ENCODE results near the gene AK2.
"Not testable (repeated sequence)": the region's sequence is repeated elsewhere in the genome, so short reads cannot be mapped to it uniquely, and the experiment has no call there.

The AK2 gene

DNA sequence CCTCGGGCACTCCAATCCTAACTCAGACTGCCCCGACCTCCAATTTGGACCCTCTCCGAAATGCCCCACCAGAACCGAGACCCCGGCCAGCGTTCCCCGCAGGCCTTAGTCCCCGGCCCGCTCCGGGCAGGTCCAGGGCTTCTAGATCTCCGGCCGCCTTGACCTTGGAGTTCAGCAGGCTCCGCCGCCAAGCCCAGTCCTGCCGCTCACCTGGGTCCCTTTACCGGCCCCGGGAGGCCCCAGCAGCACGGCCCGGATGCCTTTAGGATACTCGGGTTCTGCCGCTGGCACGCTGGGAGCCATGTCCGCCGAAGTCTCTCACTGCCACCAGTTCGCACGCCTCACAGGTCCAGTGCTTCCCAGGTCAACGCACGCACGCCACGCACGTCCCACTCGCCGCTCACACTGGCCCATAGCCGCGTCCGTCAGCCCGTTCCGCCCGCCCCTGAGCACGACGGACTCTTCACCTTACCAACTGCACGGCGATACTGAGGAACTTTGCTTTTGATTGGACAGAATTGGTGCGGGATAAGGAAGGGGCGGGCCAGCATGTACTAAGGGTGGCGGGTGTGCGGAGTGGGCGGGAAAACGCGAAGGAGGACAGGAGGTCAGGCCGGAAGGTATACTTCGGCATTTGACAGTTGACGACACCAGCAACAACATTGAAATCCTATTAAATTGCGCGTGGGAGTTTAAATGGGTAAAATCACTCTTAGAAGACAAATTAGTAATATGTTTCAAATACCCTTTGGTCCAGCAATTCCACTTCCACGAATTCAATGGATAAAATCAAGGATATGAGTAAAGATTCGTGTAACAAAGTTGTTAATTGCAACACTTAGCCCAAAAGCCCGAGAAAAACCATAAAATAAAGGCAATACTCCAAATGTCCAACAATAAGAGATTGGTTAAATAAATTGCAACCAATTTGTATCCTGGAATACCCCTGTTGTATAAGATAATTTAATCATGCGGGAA is at the start of gene AK2:
Gene AK2 (minus strand): TSS at position 358 of the 978 bp plus-strand sequence. CDS start 55 bp downstream, at position 303.
- peak; percentile 97 to 99 for DNase-seq

- peak; percentile 74 to 76 for DNase-seq
Observed at GRCh38 chr1:33086384-33086850, 49.7 kb upstream of the AK2 start.

GRCh38 chr1:33085332-33085731 is 48.6 kb upstream of the AK2 start:
- no peak for DNase-seq

DNA sequence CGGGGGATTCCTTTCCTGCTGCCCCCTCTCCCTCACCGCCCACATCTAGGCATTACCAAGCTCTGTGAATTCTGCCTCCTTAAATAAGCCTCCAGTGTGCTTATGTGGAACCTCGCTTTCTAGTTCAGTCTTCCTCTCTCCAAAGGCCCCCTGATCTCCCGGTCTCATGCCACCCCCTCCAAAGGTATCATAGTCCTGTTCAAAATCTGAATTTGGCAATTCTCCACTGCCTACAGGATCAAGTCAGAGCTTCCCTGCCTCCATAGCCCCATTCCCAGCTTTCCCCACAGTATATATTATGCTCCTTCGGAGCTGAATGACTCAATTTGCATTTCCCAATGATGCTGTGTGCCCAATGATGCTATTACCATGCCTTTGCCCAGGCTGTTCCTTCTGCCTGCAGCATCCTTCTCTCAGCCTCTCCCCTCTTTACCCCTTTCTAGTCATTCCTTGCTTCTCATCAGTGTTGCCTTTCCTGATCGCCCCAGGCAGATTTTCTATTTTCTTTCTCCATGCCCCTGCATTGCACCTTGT is 46.0 kb upstream of the AK2 start:
- DNase-seq: no peak

- no peak for DNase-seq
Observed at GRCh38 chr1:33081554-33082305, 45.0 kb upstream of the AK2 start.

- peak; percentile 96 for DNase-seq
Observed at GRCh38 chr1:33080885-33081553, 44.3 kb upstream of the AK2 start, which contains the start of gene AZIN2. Gene AZIN2 (plus strand): TSS chr1:33081153. CDS start chr1:33082250, 1,097 bp downstream.

DNA sequence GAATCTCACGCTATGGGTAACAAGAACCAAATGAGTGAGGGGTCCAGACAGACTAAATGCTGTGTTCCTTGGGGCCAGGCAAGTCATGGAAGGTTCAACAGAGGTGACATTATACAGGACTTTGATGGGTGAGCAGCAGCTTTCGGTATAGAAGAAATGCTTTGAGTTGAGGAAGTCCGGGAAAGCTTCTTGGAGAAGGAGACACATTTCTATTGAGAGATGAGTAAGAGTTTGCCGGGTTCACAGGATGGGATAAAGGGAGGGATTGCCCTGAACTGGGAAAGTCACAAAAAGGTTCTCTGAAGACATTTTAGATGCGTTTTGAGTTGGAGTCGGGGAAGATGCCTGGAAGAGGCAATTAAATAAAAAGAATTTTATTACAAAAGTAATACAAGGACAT is 43.7 kb upstream of the AK2 start:
- DNase-seq: no peak

DNA sequence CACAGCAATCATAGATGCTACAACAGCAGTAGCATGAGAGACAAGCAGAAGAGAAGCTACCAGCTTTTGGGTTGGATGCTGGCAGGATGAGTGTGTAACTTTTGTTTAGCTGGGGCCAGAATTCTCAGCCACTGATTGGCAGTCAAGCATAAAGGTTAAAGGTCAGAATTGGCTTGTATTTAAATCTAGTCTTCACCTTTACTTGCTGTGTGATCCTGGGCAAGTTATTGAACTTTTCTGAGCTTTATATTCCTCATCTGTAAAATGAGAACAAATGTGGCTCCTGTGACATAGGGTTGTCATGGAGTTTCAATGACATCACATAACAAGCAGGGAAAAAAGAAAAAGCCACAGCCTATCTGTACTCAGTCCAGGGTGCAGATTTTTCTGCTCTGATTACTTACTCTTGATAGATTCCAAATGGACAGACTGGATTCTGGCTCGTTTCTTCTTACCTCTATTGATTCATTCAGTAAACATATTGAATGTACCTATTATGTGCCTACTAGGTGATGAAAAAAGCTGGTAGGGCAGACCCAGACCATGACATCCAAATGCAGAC is 41.4 kb upstream of the AK2 start:
- peak in 1 of 2 donors; percentile 18 for DNase-seq

DNA sequence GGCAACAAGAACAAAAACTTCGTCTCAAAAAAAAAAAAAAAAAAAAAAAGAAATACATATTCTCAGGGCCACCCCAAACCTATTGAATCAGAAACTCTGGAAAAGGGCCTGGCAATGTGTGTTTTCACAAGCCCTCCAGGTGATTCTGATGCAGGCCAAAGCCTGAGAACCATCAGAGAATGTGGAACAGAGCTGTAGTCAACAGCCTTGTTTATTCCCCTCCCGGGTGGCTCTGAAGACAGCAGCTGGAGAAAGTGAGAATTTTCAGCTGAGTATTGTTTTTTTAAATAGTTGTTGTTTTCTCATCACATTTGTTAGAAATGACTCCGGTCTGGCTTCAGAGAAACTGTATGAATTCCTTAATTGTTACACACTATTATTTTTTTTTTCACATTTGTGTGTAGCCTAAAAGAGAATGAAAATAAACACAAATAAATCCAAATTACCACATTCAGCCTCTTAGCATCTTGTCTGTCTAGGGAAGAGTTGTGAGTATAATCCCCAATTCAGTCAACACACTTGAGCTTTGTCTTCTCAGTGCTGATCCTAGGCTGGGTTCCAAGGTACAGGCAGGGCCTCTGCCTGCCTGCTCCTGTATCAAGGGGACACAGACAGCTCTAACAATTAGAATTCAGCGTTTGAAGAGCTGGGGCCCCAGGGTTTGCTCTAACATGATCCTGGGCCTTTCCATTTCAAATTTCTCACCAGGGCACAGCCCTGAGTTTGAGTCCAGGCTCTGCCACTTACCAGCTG is 37.7 kb upstream of the AK2 start:
- peak; percentile 77 to 97 for DNase-seq

DNA sequence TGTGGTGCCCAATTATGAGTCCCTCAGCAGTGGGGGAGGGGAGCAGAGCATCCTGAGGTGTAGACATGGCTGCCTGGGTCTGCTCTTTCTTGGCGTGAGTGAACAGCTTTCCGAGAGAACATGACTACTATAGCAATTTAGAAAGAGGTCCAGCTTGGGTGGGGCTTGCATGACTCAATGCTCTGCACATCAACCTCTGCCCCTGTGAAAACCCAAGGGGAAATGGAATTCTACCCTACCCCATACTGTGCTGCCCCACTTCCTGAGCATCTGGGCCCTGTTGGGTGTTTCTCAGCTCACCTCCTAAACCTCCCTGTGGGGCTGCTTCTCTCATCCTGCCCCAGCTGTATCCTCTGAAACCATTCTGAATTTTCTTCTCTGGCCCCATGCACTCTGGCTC is 36.0 kb upstream of the AK2 start:
- no peak for DNase-seq

GRCh38 chr1:33070628-33071027 is 33.9 kb upstream of the AK2 start:
- DNase-seq: no peak

DNA sequence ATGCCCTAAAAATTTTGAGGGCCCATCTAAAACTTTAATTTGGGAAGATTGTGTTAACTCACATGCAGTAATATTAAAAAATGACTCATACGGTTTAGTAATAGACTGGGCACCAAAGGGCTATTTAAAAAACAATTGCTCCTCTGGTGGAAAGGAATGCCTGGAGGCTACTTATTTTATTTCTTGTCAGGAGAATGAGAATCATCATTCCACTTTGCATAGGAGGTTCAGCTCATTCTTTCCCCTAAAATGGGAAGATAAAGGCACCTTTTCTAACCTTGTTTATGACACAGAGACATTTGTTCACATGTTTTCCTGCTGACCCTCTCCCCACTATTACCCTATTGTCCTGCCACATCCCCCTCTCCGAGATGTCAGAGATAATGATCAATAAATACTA is 31.4 kb upstream of the AK2 start:
- not testable (repeated sequence) for DNase-seq

DNA sequence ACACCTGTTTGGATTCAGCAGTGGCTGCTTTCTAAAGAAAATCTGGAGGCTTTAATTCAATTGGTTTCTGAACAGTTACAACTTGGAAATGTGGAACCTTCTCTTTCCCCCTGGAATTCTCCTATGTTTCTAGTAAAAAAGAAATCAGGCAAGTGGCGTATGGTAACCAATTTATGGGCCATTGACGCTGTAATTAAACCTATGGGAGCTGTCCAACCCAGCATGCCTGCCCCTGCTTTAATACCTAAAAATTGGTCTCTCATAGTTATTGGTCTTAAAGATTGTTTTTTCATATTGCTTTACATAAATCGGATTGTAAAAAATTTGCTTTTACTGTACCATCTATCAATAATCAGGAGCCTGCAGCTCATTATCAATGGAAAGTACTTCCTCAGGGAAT is 29.8 kb upstream of the AK2 start:
- not testable (repeated sequence) for DNase-seq

DNA sequence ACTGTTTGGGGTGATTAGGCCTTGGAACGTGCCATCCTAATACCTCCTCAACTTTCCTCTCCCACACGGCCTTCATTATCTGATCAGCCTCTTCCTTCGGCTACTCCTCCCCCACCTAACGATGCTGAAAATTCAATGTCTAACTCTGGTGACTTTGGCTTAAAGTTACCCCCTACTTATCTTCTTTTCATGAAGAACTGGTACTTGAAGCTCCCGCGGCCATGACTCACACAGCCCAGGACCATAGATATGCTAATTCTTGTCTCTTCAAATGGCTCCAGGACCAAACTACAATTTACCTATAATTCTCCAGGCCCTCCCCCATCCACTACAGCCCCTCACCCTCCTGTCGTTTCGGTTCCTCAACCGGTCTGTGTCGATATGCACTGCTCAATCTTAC is 28.6 kb upstream of the AK2 start:
- no peak for DNase-seq

DNA sequence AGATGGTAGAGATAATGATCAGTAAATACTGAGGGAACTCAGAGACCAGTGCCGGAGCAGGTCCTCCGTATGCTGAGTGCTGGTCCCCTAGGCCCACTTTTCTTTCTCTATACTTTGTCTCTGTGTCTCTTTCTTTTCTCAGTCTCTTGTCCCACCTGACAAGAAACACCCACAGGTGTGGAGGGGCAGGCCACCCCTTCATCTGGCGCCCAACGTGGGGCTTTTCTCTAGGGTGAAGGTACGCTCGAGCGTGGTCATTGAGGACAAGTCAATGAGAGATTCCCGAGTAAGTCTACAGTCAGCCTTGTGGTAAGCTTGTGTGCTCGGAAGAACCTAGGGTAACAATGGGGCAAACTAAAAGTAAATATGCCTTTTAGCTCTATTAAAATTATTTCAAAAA is 27.6 kb upstream of the AK2 start:
- DNase-seq: not testable (repeated sequence)

GRCh38 chr1:33061834-33062233 is 25.2 kb upstream of the AK2 start:
- no peak for DNase-seq

GRCh38 chr1:33060579-33061083 is 23.9 kb upstream of the AK2 start:
- DNase-seq: peak; percentile 56 to 69

DNA sequence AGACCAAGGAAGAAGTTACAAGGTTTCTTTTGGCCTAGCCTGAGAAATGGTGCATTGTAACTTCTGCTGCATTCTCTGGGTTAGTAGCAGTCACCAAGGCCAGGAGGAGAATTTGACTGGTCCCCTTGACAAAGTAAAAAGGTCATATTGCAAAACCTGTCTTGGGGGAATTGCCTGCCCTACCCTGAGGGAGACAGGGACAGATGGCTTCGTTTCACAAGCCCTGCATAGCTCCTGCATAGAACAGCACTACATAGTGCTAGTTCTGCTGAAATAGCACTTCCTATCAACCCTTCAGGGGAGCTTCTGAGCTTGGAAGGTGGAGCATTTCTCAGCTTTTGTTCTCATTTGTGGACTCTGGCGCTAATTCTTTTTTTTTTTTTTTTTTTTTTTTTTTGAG is 20.4 kb upstream of the AK2 start:
- DNase-seq: no peak

DNA sequence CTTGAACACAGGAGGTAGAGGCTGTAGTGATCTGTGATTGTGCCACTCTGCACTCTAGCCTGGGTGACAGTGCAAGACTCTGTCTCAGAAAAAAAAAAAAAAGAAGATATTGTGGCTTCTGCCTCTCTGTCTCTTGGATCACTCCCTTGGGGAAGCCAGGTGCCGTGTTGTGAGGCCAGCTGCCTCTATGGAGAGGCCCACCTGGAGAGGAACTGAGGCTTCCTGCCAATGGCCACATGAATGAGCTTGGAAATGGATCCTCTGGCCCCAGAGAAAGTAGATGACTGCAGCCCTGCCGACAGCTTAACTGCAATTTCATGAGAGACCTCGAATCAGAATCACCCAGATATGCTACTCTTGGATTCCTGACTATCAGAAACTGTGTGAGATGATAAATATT is 19.7 kb upstream of the AK2 start:
- no peak for DNase-seq

GRCh38 chr1:33055210-33056008 is 18.7 kb upstream of the AK2 start:
- peak; percentile 54 to 72 for DNase-seq
